Measurements from ENCODE around the gene CCL20.
"Not testable (repeated sequence)": the region's sequence is repeated elsewhere in the genome, so short reads cannot be mapped to it uniquely, and the experiment has no call there.

The CCL20 gene, protein sequence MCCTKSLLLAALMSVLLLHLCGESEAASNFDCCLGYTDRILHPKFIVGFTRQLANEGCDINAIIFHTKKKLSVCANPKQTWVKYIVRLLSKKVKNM

DNA sequence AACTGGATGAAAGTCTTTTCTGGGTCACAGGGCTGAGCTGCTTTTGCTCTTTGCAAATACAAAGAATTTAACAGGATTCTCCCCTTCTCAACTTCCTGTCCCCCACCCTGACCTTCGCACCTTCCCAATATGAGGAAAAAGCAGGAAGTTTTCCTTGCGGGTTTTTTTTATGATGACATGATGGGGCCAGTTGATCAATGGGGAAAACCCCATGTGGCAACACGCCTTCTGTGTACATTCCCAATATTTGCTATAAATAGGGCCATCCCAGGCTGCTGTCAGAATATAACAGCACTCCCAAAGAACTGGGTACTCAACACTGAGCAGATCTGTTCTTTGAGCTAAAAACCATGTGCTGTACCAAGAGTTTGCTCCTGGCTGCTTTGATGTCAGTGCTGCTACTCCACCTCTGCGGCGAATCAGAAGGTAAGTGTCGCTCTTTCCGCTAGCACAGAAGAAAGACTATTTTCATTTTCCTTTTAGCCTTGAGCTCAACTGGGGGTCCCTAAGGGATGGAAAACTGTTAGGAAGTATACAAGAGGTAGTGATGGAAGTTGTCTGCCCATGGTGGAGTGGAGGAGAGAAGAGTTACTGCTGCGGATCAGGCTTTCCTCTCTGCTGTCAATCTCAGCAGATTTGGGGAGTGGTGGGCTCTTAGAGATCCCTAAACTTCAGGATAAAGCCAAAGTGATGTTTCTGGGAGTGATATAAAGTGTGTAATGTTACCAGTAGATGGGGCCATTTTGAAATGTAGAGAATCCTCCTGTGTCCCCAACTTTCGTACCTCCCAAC, at the start of gene CCL20:
Gene CCL20, plus strand, starts transcription at position 281 of the 792 bp plus-strand sequence. Its CDS starts 70 bp downstream, at position 351.
- DNase-seq: peak; percentile 4 to 32

DNA sequence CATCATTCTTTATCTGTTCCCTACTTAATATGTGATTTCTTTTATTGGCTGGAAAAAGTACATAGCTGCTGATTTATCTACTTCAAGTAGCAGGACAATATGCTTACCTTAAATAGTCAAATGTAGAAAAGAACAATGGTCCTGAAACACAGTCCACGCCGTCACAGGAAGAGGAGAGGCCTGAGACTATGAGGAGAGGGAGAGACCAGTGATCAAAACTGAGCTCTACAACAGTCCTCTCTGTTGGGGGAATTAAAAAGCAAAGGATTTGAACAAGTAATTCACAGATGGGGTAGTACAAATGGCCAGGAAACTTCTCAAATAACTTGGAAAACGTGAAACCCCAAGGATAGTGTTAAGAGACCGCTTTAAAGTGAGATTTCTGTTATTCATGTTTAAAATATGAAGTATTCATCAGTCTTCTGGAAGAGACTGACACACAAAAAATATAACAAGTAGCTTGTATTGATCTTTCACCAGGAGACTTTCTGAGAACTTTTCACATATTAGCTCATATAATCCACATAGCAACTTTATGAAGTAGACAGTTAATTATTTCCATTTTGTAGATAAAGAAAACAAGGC, 47.8 kb upstream of the CCL20 start:
- no peak for DNase-seq

DNA sequence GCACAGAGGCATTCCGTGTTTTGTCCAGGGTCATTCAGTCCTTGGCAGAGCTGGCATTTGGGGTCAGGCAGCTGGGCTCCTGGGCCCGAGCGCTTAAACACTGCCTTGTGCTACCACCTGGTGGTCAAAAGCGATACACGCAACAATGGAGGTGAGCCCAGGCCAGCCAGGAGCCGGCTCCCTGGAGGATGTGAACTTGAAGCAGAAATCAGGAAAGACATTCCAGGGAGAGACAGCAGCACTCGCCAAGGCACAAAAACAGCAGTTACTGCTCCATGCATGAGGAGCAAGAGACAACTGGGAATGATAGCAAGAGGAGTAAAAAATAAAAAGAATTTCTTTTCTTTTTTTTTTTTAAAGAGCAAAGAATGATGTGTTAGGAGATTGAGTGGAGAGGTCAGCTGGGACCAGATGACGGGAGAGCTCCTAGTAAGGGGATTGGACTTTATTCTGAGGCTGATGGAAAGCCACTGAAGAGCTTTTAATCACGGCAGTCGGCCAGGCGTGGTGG, 47.2 kb upstream of the CCL20 start:
- DNase-seq: peak; percentile 55

- no peak for DNase-seq
Measured at GRCh38 chr2:227767830-227768229, 45.8 kb upstream of the CCL20 start.

GRCh38 chr2:227772197-227772661, 41.4 kb upstream of the CCL20 start:
- DNase-seq: no peak

GRCh38 chr2:227772932-227773331, 40.7 kb upstream of the CCL20 start:
- no peak for DNase-seq

DNA sequence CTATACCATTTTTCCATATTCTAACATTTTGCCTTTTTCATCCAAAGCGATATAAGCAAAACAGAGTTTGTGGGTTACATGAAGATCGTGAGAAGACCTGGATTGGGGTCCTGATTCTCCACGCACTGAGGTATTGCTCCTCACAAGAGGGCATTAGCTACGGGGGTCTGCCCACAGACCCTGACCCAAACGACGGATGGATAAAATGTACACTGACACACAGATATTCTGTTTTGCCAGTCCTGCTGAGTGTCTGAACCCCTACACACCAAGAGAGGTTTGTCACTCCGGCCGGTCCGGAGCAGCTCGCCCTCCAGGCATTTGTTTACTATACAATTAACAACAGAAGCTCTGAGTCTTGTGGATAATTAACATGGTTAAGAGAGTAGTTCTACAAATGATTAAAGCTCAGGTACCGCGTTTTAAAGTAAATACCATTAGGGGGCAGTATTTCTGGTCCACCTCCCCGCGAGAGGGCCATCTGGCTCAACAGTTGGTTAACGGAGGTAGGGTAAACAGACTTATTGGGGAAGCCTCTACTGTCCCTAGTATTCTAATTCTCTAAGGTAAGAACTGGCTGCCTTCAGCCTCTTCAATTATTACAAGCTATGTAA, 39.5 kb upstream of the CCL20 start:
- DNase-seq: peak in 1 of 2 donors; percentile 21

GRCh38 chr2:227774895-227775842, 38.5 kb upstream of the CCL20 start:
- DNase-seq: no peak

DNA sequence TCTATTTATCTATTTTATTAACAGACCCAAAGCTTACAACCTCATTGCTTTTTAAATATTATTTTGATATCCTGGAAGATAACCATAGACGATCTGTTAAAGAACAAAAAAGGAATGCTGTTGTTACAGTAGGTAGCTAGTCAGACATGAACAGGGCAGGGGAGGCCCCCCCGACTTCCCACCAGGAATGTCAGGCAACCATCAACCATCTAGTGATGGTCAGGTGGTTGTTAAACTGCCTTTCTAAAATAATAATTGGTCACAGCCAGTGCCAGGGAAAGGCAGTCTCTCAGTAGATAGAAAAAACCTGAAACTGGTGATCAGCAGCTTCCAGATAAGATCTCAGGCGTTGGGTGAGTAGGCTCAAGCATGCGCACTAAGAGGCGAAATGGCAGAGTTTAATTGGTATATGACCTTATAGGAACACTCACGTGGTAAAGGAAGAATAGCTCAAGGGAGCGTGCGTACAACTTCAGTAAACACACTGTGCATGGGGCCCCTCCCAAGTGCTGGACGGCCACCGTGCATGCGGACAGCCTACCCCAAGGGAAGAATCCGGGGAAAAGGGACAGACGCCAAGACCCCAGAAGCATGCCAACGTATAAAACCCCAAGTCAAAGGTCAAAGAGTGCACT, 32.5 kb upstream of the CCL20 start:
- DNase-seq: no peak

GRCh38 chr2:227781841-227782240, 31.8 kb upstream of the CCL20 start:
- DNase-seq: no peak

GRCh38 chr2:227782804-227783203, 30.8 kb upstream of the CCL20 start:
- DNase-seq: no peak

GRCh38 chr2:227783404-227784138, 30.1 kb upstream of the CCL20 start:
- peak; percentile 4 to 45 for DNase-seq

DNA sequence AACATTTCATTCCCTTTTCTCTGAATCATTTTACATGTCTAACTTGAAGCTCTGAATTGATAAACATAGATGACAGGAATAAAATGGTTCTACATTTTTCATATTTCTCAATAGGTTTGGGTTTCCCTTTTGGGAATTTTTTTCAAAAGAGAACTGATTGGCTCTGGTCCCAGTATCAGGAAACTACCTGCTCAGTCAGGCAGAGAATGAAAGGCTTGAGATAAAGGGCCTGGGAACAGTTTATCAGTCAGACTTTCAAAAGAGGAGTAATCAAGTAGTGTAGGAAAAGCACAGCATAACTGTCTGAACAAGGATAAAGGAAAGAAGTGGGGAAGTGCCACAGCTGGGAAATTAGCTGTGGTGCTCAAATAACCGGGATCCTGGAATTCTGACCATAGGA, 28.3 kb upstream of the CCL20 start:
- no peak for DNase-seq

GRCh38 chr2:227788561-227789018, 25.1 kb upstream of the CCL20 start:
- no peak for DNase-seq

GRCh38 chr2:227789803-227790202, 23.8 kb upstream of the CCL20 start:
- no peak for DNase-seq

DNA sequence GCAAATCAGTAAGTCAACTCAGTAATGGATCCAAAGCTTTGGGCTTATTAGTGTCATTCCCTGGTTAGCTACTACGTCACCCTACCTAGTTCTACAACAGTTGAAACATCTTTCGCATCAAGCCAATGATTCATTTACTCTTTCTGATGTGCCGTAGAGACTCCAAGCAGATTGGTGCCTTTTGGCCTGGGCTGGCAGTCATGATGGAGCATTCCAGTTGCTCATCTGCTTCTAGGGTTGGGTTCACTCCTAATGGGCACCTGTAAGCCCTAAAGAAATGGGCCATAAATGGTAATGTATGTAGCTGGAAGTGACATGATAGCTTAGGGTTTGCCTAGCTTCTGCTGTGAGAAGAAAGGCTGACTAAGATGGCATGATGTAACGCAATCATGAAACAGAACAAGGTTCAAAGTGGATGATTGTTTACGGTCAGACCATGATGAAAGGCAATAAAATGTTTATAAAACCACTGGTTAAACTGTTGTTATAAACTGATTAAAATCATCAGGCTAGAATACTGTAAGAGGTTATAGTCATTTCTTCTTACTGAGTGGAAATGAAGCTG, 20.4 kb upstream of the CCL20 start:
- DNase-seq: no peak

DNA sequence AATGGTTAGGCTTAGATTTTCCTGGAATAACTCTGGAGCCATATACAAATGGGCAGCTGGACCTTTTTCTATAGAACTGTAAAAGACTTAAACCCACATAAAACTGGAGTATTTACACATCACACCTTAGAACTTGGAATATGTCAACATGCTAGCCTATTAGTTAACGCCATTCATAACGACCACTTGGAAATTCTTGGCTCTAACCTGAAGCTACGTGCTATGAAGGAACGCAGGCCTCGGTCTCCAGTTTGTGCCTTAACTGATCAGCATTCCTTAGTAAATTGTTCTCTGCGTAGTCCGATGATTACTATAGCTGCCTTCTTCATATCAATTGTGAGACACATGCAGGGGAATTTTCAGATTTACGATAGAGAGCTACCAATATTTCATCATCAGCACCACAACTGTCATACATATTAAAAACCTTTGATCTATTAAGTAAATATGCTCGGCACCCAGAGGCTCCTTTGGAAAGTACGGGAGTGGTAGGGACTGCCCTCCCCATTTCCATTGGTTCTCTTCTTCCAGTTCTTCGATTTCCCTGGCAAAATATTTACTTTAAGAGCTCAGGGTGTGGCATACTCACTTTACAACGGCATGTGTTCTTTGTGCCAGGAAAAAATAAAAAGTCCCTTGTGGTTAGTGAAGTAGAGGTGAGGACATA, 17.5 kb upstream of the CCL20 start:
- DNase-seq: no peak

GRCh38 chr2:227796768-227797167, 16.9 kb upstream of the CCL20 start:
- not testable (repeated sequence) for DNase-seq

- no peak for DNase-seq
Measured at GRCh38 chr2:227799202-227799601, 14.4 kb upstream of the CCL20 start.

GRCh38 chr2:227802882-227803281, 10.8 kb upstream of the CCL20 start:
- no peak for DNase-seq
